Sigmoid colon (tissue), 4 donors: ENCODE results near the gene MYO1F.

Experiments
- EP300 ChIP-seq, 4 donors: sonication (generic); formaldehyde crosslinking; IDR thresholded peaks; one replicate each; pipeline ENCODE4 v1.6.1; 2017; ENCODE audit warnings: antibody characterized with exemption in 4 of 4
- POLR2AphosphoS5 ChIP-seq, 4 donors: sonication (generic); formaldehyde crosslinking; IDR thresholded peaks; one replicate each; pipeline ENCODE4 v1.6.1; 2017; ENCODE audit warnings: antibody characterized with exemption in 4 of 4
- TF ChIP-seq, protein P1 (sequence below), 4 experiments: fragments of 450-650 bp in 3 of 4; fragments of 200-600 bp in 1 of 4; IDR thresholded peaks; one replicate each; pipeline ENCODE4 v1.5.1; 2016 to 2019; ENCODE audit warnings: antibody characterized with exemption in 4 of 4, mild to moderate bottlenecking in 3 of 4, moderate library complexity in 2 of 4

DNA sequence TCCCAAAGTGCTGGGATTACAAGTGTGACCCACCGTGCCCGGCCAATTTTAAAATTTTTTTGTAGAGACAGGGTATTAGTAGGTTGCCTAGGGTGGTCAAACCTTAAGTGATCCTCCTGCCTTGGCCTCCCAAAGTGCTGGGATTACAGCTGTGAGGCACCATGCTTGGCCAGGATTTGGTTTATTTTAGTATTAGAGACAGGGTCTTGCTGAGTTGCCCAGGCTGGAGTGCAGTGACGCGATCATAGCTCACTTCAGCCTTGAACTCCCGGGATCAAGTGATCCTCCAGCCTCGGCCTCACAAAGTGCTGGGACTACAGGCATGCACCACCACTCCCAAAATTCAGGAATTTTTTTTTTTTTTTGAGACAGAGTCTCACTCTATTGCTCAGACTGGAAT lies 57.9 kb downstream of the MYO1F start:
- no peak for TF ChIP-seq POLR2AphosphoS5 (IDR thresholded peaks at IDR 0.05)
- no peak for TF ChIP-seq EP300 (IDR thresholded peaks at IDR 0.05)
- TF ChIP-seq, protein P1, sequence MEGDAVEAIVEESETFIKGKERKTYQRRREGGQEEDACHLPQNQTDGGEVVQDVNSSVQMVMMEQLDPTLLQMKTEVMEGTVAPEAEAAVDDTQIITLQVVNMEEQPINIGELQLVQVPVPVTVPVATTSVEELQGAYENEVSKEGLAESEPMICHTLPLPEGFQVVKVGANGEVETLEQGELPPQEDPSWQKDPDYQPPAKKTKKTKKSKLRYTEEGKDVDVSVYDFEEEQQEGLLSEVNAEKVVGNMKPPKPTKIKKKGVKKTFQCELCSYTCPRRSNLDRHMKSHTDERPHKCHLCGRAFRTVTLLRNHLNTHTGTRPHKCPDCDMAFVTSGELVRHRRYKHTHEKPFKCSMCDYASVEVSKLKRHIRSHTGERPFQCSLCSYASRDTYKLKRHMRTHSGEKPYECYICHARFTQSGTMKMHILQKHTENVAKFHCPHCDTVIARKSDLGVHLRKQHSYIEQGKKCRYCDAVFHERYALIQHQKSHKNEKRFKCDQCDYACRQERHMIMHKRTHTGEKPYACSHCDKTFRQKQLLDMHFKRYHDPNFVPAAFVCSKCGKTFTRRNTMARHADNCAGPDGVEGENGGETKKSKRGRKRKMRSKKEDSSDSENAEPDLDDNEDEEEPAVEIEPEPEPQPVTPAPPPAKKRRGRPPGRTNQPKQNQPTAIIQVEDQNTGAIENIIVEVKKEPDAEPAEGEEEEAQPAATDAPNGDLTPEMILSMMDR (IDR thresholded peaks at IDR 0.05): no peak
